DND-41 (cell line): ENCODE data around the gene NKD1.

Source experiments
- ATAC-seq: fragments of 200-7000 bp; cut with Tn5 transposase; 3 replicates; pipeline ENCODE4 v1.9.1; 2021; ENCODE audit warnings: low read depth; ENCODE audit not compliant: insufficient read depth
- DNase-seq: peaks from one replicate; pipeline ENCODE4 v3.0.0-alpha.2; 2020
- H2AFZ ChIP-seq: 2 replicates; pipeline ENCODE4 v1.6.0; 2012; ENCODE audit warnings: low read depth, low read length
- H3K27ac ChIP-seq: 2 replicates; pipeline ENCODE4 v1.5.1; 2012; ENCODE audit warnings: low read length, inconsistent platforms
- H3K27me3 ChIP-seq: fragments of 200-600 bp; sonication (generic); 2 replicates; pipeline ENCODE4 v1.6.0; 2012; ENCODE audit warnings: low read length, mild to moderate bottlenecking, inconsistent platforms; ENCODE audit not compliant: insufficient read depth, poor library complexity
- H3K36me3 ChIP-seq: 2 replicates; pipeline ENCODE4 v1.5.1; 2012; ENCODE audit warnings: low read length, inconsistent platforms; ENCODE audit not compliant: insufficient read depth
- H3K4me1 ChIP-seq: 2 replicates; pipeline ENCODE4 v1.5.1; 2012; ENCODE audit warnings: mild to moderate bottlenecking, low read length; ENCODE audit not compliant: insufficient read depth
- H3K4me2 ChIP-seq: 2 replicates; pipeline ENCODE4 v1.6.0; 2012; ENCODE audit warnings: mild to moderate bottlenecking, moderate library complexity, low read length, inconsistent platforms; ENCODE audit not compliant: insufficient read depth
- H3K4me3 ChIP-seq, 2 experiments: fragments of 200-600 bp in 1 of 2; shearing (Covaris generic) in 1 of 2; 2 replicates each; pipeline ENCODE4 v1.5.1; 2012 to 2016; ENCODE audit warnings: inconsistent platforms in 2 of 2, low read length in 2 of 2, mild to moderate bottlenecking in 2 of 2, low read depth in 1 of 2, moderate library complexity in 1 of 2
- H3K79me2 ChIP-seq: 2 replicates; pipeline ENCODE4 v1.6.0; 2012; ENCODE audit warnings: low read length, inconsistent platforms; ENCODE audit not compliant: insufficient read depth
- H3K9ac ChIP-seq: 2 replicates; pipeline ENCODE4 v1.6.0; 2012; ENCODE audit warnings: low read depth, mild to moderate bottlenecking, inconsistent platforms, low read length, moderate library complexity
- H3K9me3 ChIP-seq: 2 replicates; pipeline ENCODE4 v1.5.1; 2012; ENCODE audit warnings: low read length, moderate library complexity, mild to moderate bottlenecking, inconsistent platforms; ENCODE audit not compliant: insufficient read depth, severe bottlenecking
- H4K20me1 ChIP-seq: 2 replicates; pipeline ENCODE4 v1.6.0; 2012; ENCODE audit warnings: low read length; ENCODE audit not compliant: insufficient read depth
- CTCF ChIP-seq: IDR thresholded peaks from 2 replicates; pipeline ENCODE4 v1.5.1; 2012; ENCODE audit warnings: borderline replicate concordance, low read length, moderate library complexity, mild to moderate bottlenecking; ENCODE audit not compliant: poor library complexity, severe bottlenecking; ENCODE audit errors: extremely low read depth
- EZH2 ChIP-seq: IDR thresholded peaks from 3 replicates; pipeline ENCODE4 v1.6.1; 2012; ENCODE audit warnings: borderline replicate concordance, low read depth, mild to moderate bottlenecking, moderate library complexity, low read length, inconsistent platforms; ENCODE audit not compliant: severe bottlenecking

NKD1 gene

GRCh38 chr16:50559804-50560514 lies 11.8 kb downstream of the NKD1 start:
- H3K36me3 ChIP-seq: no peaks in the 10 kb centered on the region

GRCh38 chr16:50560903-50561863 lies 13.0 kb downstream of the NKD1 start:
- peaks cover 28% of the 10 kb centered on the region for H3K27me3 ChIP-seq
- H3K9me3 ChIP-seq: peaks cover 3% of the 10 kb centered on the region
- H3K27ac ChIP-seq: no peak overlapping the region
- H3K4me2 ChIP-seq: no peak overlapping the region
- no peak overlapping the region for H3K4me3 ChIP-seq
- no peak overlapping the region for H3K9ac ChIP-seq
- peaks cover 3% of the 10 kb centered on the region; the same call in 1 of the 2 replicates for H4K20me1 ChIP-seq
- no peak for TF ChIP-seq EZH2
- no peak for TF ChIP-seq CTCF
- no peaks in the 10 kb centered on the region for H3K4me1 ChIP-seq
- ATAC-seq (no peak), DNase-seq (no peak)
- no peak overlapping the region for H2AFZ ChIP-seq
- H3K79me2 ChIP-seq: no peaks in the 10 kb centered on the region
- H3K36me3 ChIP-seq: no peaks in the 10 kb centered on the region

More at GRCh38 chr16:50559804-50560514, 11.8 kb downstream of the NKD1 start:
- Histone ChIP-seq H3K4me2 (no peak overlapping the region), H3K9me3 (peaks cover 3% of the 10 kb centered on the region), H4K20me1 (peaks cover 6% of the 10 kb centered on the region; the same call in 1 of the 2 replicates), H2AFZ (no peak overlapping the region), H3K4me1 (no peaks in the 10 kb centered on the region), H3K9ac (no peak overlapping the region), H3K79me2 (no peaks in the 10 kb centered on the region), H3K27ac (no peak overlapping the region), H3K4me3 (no peak overlapping the region), H3K27me3 (peaks cover 27% of the 10 kb centered on the region)
- no peak for TF ChIP-seq EZH2
- TF ChIP-seq CTCF: no peak
- no peak for ATAC-seq
- DNase-seq: no peak

- Histone ChIP-seq H4K20me1 (peaks cover 6% of the 10 kb centered on the region; the same call in 1 of the 2 replicates), H3K4me3 (no peak overlapping the region), H3K4me2 (no peak overlapping the region), H3K27me3 (peaks cover 30% of the 10 kb centered on the region), H3K79me2 (no peaks in the 10 kb centered on the region), H3K36me3 (no peaks in the 10 kb centered on the region), H3K9me3 (peaks cover 3% of the 10 kb centered on the region), H3K9ac (no peak overlapping the region), H3K4me1 (no peaks in the 10 kb centered on the region), H2AFZ (no peak overlapping the region), H3K27ac (no peak overlapping the region)
- ATAC-seq: no peak
- no peak for DNase-seq
- TF ChIP-seq EZH2 (no peak), CTCF (no peak)
Measured at GRCh38 chr16:50562657-50563056, 14.5 kb downstream of the NKD1 start.
